ENCODE measurements around the gene THSD4. TPM values are rescaled to one million over a fixed set of nuclear protein-coding genes. Genes with fewer than 3 reads are reported as not detected.
A peak's percentile ranks its signal among the peaks of the same experiment; 100 is the strongest.

The THSD4 gene
- polyA plus RNA-seq, 2 of the 4 experiments (the other 2 are of a cell fraction): 15.8 to 40.7 TPM

DNA sequence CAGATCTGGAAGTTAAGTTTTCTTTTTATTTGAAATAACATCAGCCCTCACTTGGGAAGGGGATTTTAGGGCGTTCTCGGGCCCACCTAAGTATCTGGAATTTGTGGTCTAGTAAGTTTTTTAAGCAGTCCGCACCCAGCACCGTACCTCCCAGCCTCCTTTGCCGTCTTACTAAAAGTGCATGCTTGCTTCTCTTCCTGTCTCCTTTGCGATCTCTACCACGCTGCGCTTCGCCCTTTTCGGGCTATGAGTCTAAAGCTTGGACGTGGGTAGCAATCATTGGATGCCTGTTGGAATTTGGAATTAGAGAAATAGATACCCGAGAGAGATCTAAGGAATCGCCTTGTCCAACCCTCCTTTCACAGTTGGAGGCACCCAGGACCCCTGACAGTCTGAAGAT lies 1.1 kb downstream of the THSD4 start:
- ChIA-PET POLR2A (interaction anchor here (0.6 to 1.5 kb wide), 5 partner anchors 13 to 1036 kb away, joined by 3 to 5 read pairs (median 5); no protein-coding TSS in a partner anchor), CTCF (interaction anchor here (0.7 to 8.1 kb wide), 19 partner anchors 8 to 684 kb away, joined by 3 to 52 read pairs (median 3); no protein-coding TSS in a partner anchor)
- DNase-seq (ENCODE audit: low read depth in 1 of 2, low spot score in 1 of 2) (no peak), ATAC-seq (peak in 1 of 2 experiments; percentile 29; a peak in 3 of 6 replicates), FAIRE-seq (no peak)
- H3K27ac ChIP-seq: peak overlapping the region; percentile 93 to 94
- 5% methylated on average over 13 of the region's 13 CpGs for WGBS (ENCODE audit: missing lambda C conversion rate)
- peaks cover 53% of the 10 kb centered on the region for H3K4me1 ChIP-seq
- TF ChIP-seq POLR2A (IDR thresholded peaks at IDR 0.05; ENCODE audit: low read length) (peak; percentile 12; the same call in 1 of the 2 replicates), GATA3 (IDR thresholded peaks at IDR 0.05; ENCODE audit: borderline replicate concordance) (no peak)
- H3K9me3 ChIP-seq: no peaks in the 10 kb centered on the region
- H3K4me2 ChIP-seq: peak overlapping the region; percentile 83
- H3K4me3 ChIP-seq: peak overlapping the region; percentile 59

DNA sequence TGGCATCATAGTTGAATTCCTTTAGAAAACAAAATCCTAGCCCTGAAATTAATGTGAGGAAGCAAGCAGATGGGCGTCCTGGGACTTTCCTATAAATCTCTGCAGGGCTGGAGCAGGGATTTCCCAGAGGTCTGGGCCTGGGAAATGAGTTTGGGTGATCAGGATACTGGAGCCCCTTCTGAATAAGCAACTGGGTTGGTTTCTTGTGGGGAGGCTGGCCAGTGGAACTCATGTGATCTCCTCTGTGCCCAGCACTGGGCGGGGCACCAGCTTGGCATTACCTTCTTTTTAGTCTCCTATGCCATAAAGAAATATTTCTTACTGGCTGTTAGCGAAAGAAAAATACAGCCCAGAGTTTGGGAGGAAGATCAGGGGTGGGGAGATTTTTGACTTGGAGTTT lies 1.7 kb downstream of the THSD4 start:
- ChIA-PET CTCF (interaction anchor here (0.7 to 8.1 kb wide), 9 partner anchors 8 to 327 kb away, joined by 3 to 52 read pairs (median 3); no protein-coding TSS in a partner anchor), POLR2A (interaction anchor here (0.6 to 1.5 kb wide), 4 partner anchors 12 to 1036 kb away, joined by 3 to 5 read pairs (median 5); no protein-coding TSS in a partner anchor)
- Histone ChIP-seq H3K9me3 (no peaks in the 10 kb centered on the region), H3K4me2 (peak overlapping the region; percentile 83), H3K4me1 (peaks cover 49% of the 10 kb centered on the region), H3K4me3 (peak overlapping the region; percentile 59), H3K27ac (peak overlapping the region; percentile 93 to 94)
- no peak for TF ChIP-seq MAFK (IDR thresholded peaks at IDR 0.05; ENCODE audit: partially characterized antibody)
- TF ChIP-seq KDM1A (IDR thresholded peaks at IDR 0.05; ENCODE audit: low read depth): no peak
- no peak for TF ChIP-seq EHMT2 (IDR thresholded peaks at IDR 0.05; ENCODE audit: low read depth)
- no peak for TF ChIP-seq ZSCAN20 (CRISPR knock-in tag; IDR thresholded peaks at IDR 0.05)
- TF ChIP-seq, protein P1, sequence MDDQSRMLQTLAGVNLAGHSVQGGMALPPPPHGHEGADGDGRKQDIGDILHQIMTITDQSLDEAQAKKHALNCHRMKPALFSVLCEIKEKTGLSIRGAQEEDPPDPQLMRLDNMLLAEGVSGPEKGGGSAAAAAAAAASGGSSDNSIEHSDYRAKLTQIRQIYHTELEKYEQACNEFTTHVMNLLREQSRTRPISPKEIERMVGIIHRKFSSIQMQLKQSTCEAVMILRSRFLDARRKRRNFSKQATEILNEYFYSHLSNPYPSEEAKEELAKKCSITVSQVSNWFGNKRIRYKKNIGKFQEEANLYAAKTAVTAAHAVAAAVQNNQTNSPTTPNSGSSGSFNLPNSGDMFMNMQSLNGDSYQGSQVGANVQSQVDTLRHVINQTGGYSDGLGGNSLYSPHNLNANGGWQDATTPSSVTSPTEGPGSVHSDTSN (IDR thresholded peaks at IDR 0.05): no peak
- TF ChIP-seq JUN (IDR thresholded peaks at IDR 0.05): peak; percentile 0 to 20; a peak in 1 of 5 replicates
- TF ChIP-seq, protein P2, sequence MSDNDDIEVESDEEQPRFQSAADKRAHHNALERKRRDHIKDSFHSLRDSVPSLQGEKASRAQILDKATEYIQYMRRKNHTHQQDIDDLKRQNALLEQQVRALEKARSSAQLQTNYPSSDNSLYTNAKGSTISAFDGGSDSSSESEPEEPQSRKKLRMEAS (IDR thresholded peaks at IDR 0.05): no peak
- ATAC-seq (no peak; a peak in 1 of 6 replicates), FAIRE-seq (no peak), DNase-seq (ENCODE audit: low read depth in 1 of 2, low spot score in 1 of 2) (peak in 1 of 2 experiments; percentile 65)
- WGBS (ENCODE audit: missing lambda C conversion rate): 49% methylated on average over 3 of the region's 3 CpGs

DNA sequence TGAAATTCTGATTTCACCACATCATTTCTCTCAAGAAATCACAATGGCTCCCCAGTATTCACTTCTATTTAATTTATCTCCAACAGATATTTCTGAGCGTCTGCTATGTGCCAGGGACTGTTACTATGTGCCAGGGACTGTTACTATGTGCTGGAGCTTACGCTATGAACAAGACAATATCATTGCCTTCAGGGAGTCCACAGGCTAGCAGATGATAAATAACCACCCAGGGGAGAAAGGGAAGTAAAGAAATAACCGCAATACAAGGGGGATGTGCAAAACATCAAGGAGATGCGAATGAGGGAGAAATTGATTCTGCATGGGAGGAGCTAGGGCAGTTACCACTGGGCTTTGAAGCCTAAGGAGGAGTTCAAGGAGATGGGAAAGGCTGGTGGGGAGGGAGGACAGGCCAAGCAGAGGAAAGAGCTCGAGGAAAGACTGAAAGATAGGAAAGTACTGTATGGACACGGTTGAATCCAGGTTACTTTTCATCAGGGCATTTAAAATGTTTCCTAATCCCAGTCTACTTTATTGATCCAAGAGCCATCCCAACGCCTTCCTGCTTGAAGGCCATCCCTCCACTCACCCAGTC lies 2.5 kb downstream of the THSD4 start:
- TF ChIP-seq HDAC2 (IDR thresholded peaks at IDR 0.05) (no peak), EHMT2 (IDR thresholded peaks at IDR 0.05; ENCODE audit: low read depth) (no peak), MYC (IDR thresholded peaks at IDR 0.05; ENCODE audit: borderline replicate concordance, low read length) (no peak), POLR2AphosphoS2 (conservative IDR thresholded peaks at IDR 0.05; ENCODE audit: low read length) (no peak), NFE2L2 (conservative IDR thresholded peaks at IDR 0.05; ENCODE audit: low read length) (no peak), CHD2 (IDR thresholded peaks at IDR 0.05; ENCODE audit: low read length, partially characterized antibody) (no peak), ZNF302 (CRISPR knock-in tag; IDR thresholded peaks at IDR 0.05) (no peak), ZSCAN20 (CRISPR knock-in tag; IDR thresholded peaks at IDR 0.05) (no peak), RNF2 (IDR thresholded peaks at IDR 0.05; ENCODE audit: borderline replicate concordance, low read depth) (no peak), NPAS2 (CRISPR knock-in tag; IDR thresholded peaks at IDR 0.05; ENCODE audit: borderline replicate concordance) (no peak), PHF8 (IDR thresholded peaks at IDR 0.05; ENCODE audit: borderline replicate concordance, low read depth) (no peak), GATA3 (IDR thresholded peaks at IDR 0.05; ENCODE audit: borderline replicate concordance) (no peak), NR3C1 (IDR thresholded peaks at IDR 0.05) (no peak), CBX8 (IDR thresholded peaks at IDR 0.05) (no peak)
- TF ChIP-seq, protein P3, sequence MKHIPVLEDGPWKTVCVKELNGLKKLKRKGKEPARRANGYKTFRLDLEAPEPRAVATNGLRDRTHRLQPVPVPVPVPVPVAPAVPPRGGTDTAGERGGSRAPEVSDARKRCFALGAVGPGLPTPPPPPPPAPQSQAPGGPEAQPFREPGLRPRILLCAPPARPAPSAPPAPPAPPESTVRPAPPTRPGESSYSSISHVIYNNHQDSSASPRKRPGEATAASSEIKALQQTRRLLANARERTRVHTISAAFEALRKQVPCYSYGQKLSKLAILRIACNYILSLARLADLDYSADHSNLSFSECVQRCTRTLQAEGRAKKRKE (CRISPR knock-in tag; IDR thresholded peaks at IDR 0.05; ENCODE audit: low read depth): no peak
- no peak for FAIRE-seq
- peak overlapping the region; percentile 83 for H3K4me2 ChIP-seq
- peak overlapping the region; percentile 93 to 94 for H3K27ac ChIP-seq
- peaks cover 52% of the 10 kb centered on the region for H3K4me1 ChIP-seq
- no peak for DNase-seq (ENCODE audit: low read depth in 1 of 2, low spot score in 1 of 2)
- ChIA-PET POLR2A (no interaction called here), CTCF (interaction anchor here (1.0 to 8.1 kb wide), 6 partner anchors 10 to 323 kb away, joined by 3 to 52 read pairs (median 5); partner anchors contain the start of genes LRRC49 and THAP10)
- no peaks in the 10 kb centered on the region for H3K9me3 ChIP-seq
- H3K4me3 ChIP-seq: 0 out of 3 replicates have a peak overlapping the region, but pooled peaks have one; percentile 59
- no peak for ATAC-seq
- 90% methylated on average over 7 of the region's 7 CpGs for WGBS (ENCODE audit: missing lambda C conversion rate)

All from A549 (cell line).